GM18507 (cell line): ENCODE measurements around the gene OR1J4.
"Not testable (repeated sequence)": the region's sequence is repeated elsewhere in the genome, so short reads cannot be mapped to it uniquely, and the experiment has no call there.

ENCODE experiments used
- DNase-seq: peaks from one replicate; pipeline ENCODE4 v3.0.0; 2011; ENCODE audit warnings: low read depth; ENCODE audit not compliant: insufficient read length; ENCODE audit errors: extremely low spot score
- FAIRE-seq: peaks from 2 replicates; lab custom pipeline; 2011; peaks lifted over from hg19 to GRCh38; lab: Jason Lieb, UNC

The OR1J4 gene

GRCh38 chr9:122518841-122519240 is at the start of gene OR1J4:
Gene OR1J4 (plus strand): TSS chr9:122519141. CDS start chr9:122519141, 0 bp downstream.
- DNase-seq (no peak), FAIRE-seq (no peak)

DNA sequence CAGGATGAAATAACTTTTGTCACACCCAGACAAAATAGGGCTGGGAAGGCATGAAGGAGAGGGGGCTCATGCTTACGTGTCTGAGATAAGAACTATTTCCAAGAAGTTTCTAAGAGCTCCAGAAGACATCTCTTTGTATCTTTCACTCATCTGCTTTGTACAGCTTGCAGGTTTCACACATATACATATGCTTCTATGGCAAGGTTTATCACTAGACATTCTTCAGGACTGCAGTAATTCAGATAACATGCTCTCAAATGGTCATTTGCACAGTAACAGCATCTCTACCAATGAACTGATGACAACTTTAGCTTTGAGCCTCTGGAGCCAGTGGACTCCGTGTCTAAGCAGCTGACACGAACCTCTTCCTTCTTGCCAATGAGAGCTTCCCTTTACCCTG is 44.4 kb upstream of the OR1J4 start:
- FAIRE-seq (no peak), DNase-seq (no peak)

DNA sequence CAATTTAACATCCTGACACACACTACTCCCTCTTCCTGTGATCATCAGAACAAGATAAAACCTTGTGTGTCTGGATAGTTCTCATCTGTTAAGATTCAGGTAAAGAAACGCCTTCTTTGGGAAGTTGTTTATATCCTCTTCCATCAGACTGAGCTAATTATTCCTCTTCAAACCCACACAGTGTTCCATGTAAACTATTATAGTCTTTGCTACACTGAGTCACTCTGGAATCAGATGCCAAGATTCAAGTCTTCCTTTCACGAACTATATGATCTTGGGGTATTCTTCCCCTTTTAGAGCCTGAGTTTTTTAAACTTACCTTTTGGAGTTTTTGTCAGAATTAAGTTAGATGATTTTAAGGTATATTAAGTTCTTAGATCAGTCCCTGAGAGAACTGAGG is 43.2 kb upstream of the OR1J4 start:
- FAIRE-seq (no peak), DNase-seq (no peak)

DNA sequence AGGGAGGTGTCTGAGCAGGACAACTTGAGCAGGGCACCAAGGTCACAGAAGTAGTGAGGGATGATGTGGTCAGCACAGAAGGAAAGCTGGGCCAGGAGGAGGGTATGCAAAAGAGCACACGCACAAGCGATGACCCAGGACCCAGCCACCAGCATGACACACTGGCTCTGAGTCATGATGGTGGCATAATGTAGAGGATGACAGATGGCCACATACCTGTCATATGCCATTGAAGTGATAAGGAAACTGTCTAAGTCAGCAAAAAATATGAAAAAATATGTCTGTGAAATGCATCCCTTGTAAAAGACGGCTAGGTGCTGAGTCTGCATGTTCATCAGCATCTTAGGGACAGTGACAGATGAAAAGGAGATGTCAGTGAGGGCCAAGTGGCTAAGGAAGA is 41.6 kb upstream of the OR1J4 start:
- no peak for FAIRE-seq
- no peak for DNase-seq

- DNase-seq (no peak), FAIRE-seq (no peak)
Observed at GRCh38 chr9:122477826-122478225, 41.1 kb upstream of the OR1J4 start, which contains the start of gene OR1J1. Gene OR1J1 (minus strand): TSS chr9:122477926. CDS start chr9:122477926, 0 bp downstream.

- FAIRE-seq (no peak), DNase-seq (no peak)
Observed at GRCh38 chr9:122479062-122479461, 39.9 kb upstream of the OR1J4 start.

DNA sequence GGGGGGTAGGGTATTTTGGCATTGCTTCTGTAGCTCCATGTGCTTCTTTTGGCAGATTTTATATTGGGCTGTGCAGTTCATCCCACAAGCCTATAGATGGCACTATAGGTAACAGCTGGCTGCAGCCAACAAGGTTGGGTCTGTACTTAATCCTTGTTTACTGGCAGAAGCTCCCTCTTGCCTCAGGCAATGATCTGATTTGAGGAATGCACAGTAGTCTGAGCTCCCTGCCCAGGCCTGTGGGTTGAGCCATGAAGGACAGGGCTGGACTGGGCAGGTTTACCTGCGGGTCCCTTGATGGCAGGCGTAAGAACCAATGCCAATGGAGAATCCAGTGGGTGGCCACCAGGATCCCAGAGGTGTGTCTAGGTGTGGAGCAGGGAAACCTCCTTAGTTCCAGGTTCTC is 20.1 kb upstream of the OR1J4 start:
- FAIRE-seq (peak; percentile 60), DNase-seq (peak; percentile 3)

GRCh38 chr9:122506964-122507363 is 12.0 kb upstream of the OR1J4 start:
- DNase-seq (no peak), FAIRE-seq (no peak)

DNA sequence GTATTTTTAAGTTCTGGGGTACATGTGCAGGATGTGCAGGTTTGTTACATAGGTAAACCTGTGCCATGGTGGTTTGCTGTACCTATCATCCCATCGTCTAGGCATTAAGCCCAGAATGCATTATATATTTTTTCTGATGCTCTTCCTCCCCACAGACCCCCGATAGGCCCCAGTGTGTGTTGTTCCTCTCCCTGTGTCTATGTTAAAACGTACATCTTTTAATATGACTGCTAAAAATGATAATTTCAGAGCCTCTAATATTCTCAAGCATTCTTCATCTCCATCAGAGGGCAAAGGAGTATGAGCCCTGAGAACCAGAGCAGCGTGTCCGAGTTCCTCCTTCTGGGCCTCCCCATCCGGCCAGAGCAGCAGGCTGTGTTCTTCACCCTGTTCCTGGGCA is 8.4 kb upstream of the OR1J4 start, which contains the start of gene OR1J2:
OR1J2 (plus strand) TSS at position 301 of the 400 bp plus-strand sequence; CDS start at position 301, 0 bp downstream.
- FAIRE-seq (no peak), DNase-seq (no peak)

GRCh38 chr9:122518226-122518625 is 715 bp upstream of the OR1J4 start:
- DNase-seq (no peak), FAIRE-seq (no peak)

DNA sequence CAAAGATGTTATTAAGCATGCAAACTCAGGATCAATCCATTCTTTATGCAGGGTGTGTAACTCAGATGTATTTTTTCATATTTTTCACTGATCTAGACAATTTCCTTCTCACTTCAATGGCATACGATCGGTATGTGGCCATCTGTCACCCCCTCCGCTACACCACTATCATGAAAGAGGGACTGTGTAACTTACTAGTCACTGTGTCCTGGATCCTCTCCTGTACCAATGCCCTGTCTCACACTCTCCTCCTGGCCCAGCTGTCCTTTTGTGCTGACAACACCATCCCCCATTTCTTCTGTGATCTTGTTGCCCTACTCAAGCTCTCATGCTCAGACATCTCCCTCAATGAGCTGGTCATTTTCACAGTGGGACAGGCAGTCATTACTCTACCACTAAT is 435 bp downstream of the OR1J4 start:
- FAIRE-seq (no peak), DNase-seq (no peak)

- DNase-seq, result no peak
- FAIRE-seq, result no peak
Observed at GRCh38 chr9:122526602-122527001, 7.7 kb downstream of the OR1J4 start.

DNA sequence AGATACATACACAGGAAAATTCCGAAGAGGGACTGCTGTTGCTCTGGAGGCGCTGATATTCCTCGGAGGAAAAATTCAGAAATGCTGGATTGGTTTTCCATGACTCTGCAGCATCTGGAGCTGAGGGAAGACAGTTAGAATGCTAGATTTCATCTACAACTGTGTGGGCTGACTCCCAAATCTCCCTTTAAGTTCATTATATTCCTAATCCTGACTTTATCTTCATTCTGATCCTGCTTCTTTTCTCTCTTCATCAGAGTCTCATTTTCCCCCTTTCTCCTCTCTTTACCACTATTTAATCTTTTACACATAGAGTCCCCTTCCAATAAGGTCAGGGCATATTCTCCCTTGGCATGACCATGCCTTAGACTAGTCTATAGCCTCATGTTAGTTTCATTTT is 8.3 kb downstream of the OR1J4 start, which contains the start of gene OR1N1:
OR1N1 (minus strand) TSS at position 101 of the 400 bp plus-strand sequence; CDS start at position 101, 0 bp downstream.
- no peak for FAIRE-seq
- no peak for DNase-seq

DNA sequence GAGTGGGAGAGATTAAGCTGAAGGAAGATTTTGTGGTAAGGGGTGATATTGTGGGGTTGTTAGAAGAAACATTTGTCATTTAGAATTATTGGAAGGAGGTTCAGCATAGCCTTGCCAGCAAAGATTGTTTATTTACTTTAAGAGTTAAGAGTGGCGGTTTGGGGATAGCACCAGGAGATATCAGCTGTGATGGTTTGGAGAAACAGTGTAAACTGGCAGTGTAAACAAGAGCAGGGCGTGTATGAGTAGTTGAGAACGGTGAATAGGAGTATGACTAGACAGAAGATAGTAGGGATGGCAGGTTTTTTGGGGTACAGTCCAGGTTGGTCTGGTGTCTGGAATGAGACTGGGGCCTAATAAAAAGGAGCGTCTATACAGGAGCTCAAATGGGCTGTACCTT is 12.2 kb downstream of the OR1J4 start:
- FAIRE-seq, DNase-seq: not testable (repeated sequence)

- DNase-seq, result no peak
Observed at GRCh38 chr9:122536134-122536533, 17.2 kb downstream of the OR1J4 start.

GRCh38 chr9:122537066-122537465 is 18.1 kb downstream of the OR1J4 start:
- not testable (repeated sequence) for FAIRE-seq, DNase-seq

More at GRCh38 chr9:122536134-122536533, 17.2 kb downstream of the OR1J4 start:
- no peak for FAIRE-seq

DNA sequence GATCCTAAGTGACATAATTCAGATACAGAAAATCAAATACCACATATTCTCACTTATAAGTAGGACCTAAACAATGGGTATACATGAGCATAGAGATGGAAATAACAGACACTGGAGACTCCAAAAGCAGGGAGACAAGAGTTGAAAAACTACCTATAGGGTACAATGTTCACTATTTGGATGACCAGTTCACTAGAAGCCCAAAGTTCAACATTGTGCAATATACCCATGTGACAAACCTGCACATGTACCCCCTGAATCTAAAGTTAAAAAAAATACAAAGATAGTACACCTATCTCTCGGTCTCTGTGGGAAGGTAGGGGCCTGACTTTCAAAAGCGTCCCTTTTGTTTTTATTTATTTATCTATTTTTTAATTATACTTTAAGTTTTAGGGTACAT is 19.8 kb downstream of the OR1J4 start:
- FAIRE-seq (no peak), DNase-seq (no peak)

DNA sequence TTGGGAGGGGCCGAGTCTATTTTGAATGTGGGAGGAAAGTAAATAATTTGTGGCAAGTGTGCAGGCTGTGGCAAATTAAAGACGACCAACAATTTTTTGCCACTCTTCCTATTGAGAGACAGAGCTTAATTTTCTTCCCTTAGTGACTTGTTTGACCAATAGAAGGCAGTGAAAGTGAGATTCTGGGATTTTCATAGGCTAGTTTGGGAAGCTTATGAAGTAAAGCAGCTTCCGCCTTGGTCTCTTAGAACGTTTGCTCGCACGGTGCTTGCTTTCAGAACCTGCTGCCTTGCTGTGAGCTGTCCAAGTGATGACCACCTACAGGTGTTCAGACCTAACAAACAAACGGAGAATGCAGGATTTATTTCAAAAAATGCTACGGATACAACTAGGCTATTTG is 27.3 kb downstream of the OR1J4 start:
- FAIRE-seq (no peak), DNase-seq (no peak)

DNA sequence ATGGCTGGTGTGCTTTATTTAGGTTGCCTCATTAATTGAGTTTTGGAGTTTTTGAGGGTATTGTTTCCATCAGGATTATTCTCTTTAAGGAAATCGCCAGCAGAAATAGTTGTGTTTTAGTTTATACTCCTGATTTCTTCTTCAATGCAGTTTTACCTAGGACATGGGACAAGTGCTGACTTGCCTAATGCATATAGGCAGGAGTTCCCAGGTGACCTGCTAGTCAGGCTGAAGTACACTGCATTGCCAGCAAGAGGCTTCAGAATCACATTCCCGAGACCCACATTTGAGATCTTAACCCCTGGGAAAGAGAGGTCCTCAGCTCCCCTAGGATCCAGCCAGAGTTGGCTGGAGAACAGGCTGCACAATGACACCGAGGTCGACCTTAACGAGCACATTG is 32.4 kb downstream of the OR1J4 start:
- DNase-seq, result no peak
- no peak for FAIRE-seq

DNA sequence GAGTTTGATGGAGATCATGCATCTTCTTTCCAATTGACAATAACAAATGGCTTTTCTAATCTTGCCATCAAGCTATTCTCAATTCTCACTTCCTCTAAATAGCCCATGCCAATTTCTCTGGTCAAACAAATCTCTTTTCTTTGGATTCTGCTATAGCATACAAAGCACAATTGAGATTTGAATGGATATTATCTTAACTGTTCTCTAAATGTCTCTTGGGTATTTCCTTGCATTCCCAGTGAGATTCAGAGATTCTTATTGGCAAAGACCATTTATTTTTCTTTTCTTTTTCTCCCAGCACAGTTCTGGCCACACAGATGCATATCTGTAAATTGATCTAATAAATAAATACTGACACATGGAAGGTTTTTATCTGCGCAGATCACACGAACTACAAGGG is 33.9 kb downstream of the OR1J4 start, which contains the start of gene OR1N2:
OR1N2 (plus strand) TSS at position 301 of the 400 bp plus-strand sequence. CDS start 100 bp downstream, outside the sequence.
- FAIRE-seq (no peak), DNase-seq (no peak)

- FAIRE-seq, result no peak
- no peak for DNase-seq
Observed at GRCh38 chr9:122561446-122561845, 42.5 kb downstream of the OR1J4 start.
